ENCODE results near the gene IRS2.

IRS2 gene

GRCh38 chr13:109782066-109782822 is 4.1 kb downstream of the IRS2 start:
- DNase-seq (ENCODE audit: low read depth in 1 of 2, low spot score in 1 of 2), result no peak

GRCh38 chr13:109781384-109782065 is 4.9 kb downstream of the IRS2 start:
- no peak for DNase-seq (ENCODE audit: low read depth in 1 of 2, low spot score in 1 of 2)

GRCh38 chr13:109780845-109781383 is 5.5 kb downstream of the IRS2 start:
- no peak for DNase-seq (ENCODE audit: low read depth in 1 of 2, low spot score in 1 of 2)

- DNase-seq (ENCODE audit: low read depth in 1 of 2, low spot score in 1 of 2), result no peak
Measured at GRCh38 chr13:109779876-109780510, 6.4 kb downstream of the IRS2 start.

GRCh38 chr13:109779074-109779473 is 7.3 kb downstream of the IRS2 start:
- peak in 1 of 2 donors; percentile 34 for DNase-seq (ENCODE audit: low read depth in 1 of 2, low spot score in 1 of 2)

- DNase-seq (ENCODE audit: low read depth in 1 of 2, low spot score in 1 of 2), result no peak
Measured at GRCh38 chr13:109778102-109778542, 8.3 kb downstream of the IRS2 start.

- no peak for DNase-seq (ENCODE audit: low read depth in 1 of 2, low spot score in 1 of 2)
Measured at GRCh38 chr13:109776575-109776974, 9.8 kb downstream of the IRS2 start.

- no peak for DNase-seq (ENCODE audit: low read depth in 1 of 2, low spot score in 1 of 2)
Measured at GRCh38 chr13:109773786-109774185, 12.6 kb downstream of the IRS2 start.

- DNase-seq (ENCODE audit: low read depth in 1 of 2, low spot score in 1 of 2), result no peak
Measured at GRCh38 chr13:109773276-109773675, 13.1 kb downstream of the IRS2 start.

GRCh38 chr13:109771926-109772325 is 14.5 kb downstream of the IRS2 start:
- no peak for DNase-seq (ENCODE audit: low read depth in 1 of 2, low spot score in 1 of 2)

- no peak for DNase-seq (ENCODE audit: low read depth in 1 of 2, low spot score in 1 of 2)
Measured at GRCh38 chr13:109770436-109770835, 15.9 kb downstream of the IRS2 start.

GRCh38 chr13:109769921-109770320 is 16.5 kb downstream of the IRS2 start:
- no peak for DNase-seq (ENCODE audit: low read depth in 1 of 2, low spot score in 1 of 2)

GRCh38 chr13:109769275-109769674 is 17.1 kb downstream of the IRS2 start:
- DNase-seq (ENCODE audit: low read depth in 1 of 2, low spot score in 1 of 2), result no peak

GRCh38 chr13:109768616-109769015 is 17.8 kb downstream of the IRS2 start:
- DNase-seq (ENCODE audit: low read depth in 1 of 2, low spot score in 1 of 2), result no peak

- DNase-seq (ENCODE audit: low read depth in 1 of 2, low spot score in 1 of 2), result no peak
Measured at GRCh38 chr13:109768176-109768575, 18.2 kb downstream of the IRS2 start.

GRCh38 chr13:109767023-109767422 is 19.4 kb downstream of the IRS2 start:
- no peak for DNase-seq (ENCODE audit: low read depth in 1 of 2, low spot score in 1 of 2)

- no peak for DNase-seq (ENCODE audit: low read depth in 1 of 2, low spot score in 1 of 2)
Measured at GRCh38 chr13:109764470-109765291, 21.7 kb downstream of the IRS2 start.

- DNase-seq (ENCODE audit: low read depth in 1 of 2, low spot score in 1 of 2), result no peak
Measured at GRCh38 chr13:109764045-109764444, 22.3 kb downstream of the IRS2 start.

- no peak for DNase-seq (ENCODE audit: low read depth in 1 of 2, low spot score in 1 of 2)
Measured at GRCh38 chr13:109762791-109763190, 23.6 kb downstream of the IRS2 start.

GRCh38 chr13:109761695-109762094 is 24.7 kb downstream of the IRS2 start:
- DNase-seq (ENCODE audit: low read depth in 1 of 2, low spot score in 1 of 2), result no peak

GRCh38 chr13:109760951-109761350 is 25.4 kb downstream of the IRS2 start:
- no peak for DNase-seq (ENCODE audit: low read depth in 1 of 2, low spot score in 1 of 2)

All from stimulated activated CD4-positive, alpha-beta T cell treated with anti-CD3 and anti-CD28 coated beads, Interleukin-15, amount 100 ng/mL, for 1 hour (primary cell).